ENCODE data around the gene ELMO2.

Gene ELMO2

DNA sequence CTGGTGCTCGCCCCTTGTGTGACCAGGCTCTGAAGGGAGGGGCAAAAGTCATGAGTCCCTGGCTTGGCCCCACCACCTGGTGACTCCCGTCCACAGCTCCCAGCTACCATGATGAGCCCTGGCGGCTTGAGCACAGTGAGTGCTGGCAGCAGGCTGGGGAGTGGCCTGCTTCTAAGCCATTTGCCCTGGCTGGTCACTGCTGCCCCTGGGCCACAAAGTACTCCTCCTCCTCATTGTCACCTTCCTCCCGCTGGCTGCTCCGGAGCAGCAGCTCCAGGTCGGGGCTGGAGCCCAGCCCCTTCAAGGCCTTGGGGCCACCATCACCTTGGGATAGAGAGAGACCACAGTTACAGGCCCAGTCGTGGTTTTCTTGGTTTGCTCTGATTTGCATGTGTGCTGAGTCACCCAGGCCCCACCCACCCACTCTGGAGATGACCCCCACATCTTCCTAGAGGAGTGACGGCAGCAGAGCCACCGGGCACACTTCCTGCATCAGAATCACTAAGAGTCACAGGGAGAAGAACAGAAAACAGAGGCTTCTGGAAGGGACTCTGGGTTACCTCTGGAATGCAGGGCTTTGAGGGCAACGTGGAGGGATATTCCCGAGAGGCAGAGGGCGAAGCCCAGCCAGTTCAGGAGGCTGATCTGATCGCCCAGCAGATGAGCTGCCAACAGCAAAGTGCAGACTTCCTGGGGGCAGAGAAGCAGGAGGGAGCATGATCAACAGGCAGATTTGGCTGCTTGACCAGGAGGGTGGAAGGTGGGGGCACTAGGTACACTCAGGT, 56.0 kb downstream of the ELMO2 start:
- DNase-seq: peak; percentile 66

DNA sequence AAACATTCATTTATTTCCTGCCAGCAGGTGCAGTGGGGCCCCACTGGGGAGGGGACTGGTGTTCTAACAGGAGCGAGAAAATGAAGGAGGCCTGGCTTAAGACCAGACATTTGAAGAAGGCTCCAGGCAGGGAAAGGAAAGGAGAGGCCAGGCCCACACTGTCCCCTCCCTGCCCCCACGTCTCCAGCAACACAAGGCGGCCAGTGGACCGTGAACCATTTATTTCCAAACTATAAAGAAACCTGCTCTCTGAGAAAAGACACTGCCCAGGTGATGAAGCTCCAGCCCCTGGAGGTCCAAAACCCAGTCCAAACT, 56.7 kb downstream of the ELMO2 start:
- no peak for DNase-seq

DNA sequence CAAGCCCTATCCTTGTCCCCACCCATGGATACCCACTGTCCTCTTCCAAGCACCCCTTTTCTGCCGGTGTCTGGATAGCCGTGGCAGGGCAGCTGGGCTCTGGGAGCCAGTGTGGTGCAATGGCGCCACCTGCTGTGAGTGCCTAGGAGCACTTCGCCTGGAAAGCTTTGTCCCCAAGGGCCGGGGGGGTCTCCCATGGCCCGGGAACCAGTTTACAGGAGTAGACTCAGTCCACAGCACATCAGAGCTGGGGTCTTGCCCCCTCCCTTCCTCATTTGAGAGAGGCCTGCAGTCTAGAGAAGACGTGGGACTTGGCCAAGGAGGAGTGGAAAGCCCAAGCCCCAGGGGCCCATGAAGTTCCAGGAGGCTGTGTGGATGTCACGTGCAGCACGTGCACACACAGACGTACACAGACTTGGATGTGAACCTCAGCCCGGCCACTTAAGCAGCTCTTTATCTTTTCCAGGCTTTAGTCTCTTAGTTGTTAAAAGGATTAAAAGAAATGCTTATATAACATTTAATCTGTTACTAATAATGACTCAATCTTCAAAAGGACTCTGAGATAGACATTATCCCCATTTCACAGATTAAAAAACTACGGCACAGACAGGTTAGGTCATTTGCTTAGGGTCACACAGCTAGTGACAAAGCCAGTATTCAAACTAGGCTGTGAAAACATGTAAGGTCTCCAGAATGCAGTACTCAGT, 57.2 kb downstream of the ELMO2 start:
- DNase-seq: peak; percentile 17

DNA sequence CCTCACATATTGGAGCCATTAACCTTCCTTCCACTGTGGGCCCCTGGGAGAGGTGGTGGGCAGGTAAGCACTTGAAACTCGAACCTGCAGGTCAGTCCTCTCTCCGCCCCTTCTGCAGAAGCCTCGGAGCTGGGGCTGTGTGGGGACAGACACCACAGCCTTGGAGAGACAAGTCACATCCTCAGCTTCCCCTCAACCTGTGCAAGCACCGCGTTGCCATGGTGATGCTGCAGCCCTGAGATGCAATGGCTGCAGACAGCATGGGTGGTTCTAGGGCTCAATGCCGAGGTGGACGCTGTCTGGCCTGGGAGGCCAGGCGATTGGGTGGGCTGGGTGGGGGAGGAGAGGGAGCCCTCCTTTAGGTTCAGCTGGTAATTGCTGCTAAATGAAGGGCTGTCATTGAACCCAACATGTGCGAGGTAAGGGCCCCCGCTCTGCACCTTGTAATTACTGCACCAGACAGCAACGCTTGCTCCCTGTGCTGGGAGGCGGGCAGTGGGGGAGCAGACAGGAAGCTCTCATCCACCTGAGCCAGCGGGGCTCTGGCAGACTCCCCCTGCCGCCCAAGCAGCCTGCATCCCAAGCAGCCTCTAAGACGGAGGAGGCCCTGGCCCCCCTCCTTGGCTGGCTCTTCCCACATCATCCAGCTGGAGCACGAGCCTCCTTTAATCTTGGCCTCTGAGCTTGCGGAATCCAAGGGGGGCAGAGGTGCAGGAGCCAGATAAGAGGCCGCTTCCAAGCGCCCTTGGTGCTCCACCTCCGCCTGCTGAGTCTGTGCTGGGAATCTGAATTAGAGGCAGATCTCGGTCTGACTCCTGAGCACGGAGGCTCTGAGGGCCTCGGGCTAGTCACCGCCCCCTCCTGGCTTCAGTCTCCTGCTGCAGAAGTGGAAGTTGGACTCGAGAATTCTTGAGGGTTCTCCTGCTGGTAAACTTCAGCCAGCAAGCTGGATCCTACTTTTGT, 58.3 kb downstream of the ELMO2 start:
- DNase-seq: no peak

DNA sequence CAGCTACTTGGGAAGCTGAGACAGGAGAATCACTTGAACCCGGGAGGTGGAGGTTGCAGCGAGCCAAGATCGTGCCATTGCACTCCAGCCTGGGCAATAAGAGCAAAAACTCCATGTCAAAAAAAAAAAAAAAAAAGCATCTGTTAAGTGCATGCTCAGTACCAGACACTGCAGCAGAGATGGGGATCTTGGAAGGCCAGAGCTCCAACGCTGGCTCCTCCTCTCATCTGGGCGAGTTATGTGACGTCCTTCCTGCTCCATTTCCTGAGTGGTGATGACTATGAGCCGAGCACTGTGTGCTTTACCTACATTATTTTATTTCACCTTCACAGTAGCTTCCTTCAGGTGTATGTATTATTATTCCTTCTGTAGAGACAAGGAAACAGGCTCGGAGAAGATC, 59.6 kb downstream of the ELMO2 start:
- DNase-seq: no peak

DNA sequence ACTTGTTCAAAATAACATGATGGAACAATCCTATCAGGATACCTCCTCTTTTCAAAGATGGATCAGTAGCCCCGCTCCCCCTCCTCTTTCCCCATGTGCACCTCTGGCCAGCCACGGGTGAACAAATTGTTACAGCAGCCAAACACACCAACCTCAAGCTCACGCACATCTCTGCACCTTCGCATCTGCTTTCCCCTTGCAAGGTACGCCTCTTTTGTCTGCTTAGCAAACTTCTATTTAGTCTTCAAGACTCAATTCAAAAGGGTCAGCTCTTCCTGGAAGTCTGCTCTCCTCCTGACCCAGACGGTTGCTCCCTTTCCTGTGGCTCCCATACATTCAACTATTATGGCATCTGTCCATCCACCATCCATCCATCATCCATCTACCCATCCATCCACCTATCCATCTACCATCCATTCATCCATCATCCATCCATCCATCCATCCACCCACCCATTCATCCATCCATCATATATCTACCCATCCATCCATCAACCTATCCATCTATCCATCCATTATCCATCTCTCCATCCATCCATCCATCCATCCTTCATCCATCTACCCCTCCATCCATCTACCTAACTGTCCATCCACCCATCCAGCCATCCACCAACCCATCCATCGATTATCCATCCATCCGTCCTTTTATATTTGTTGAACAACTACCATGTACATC, 61.8 kb downstream of the ELMO2 start:
- no peak for DNase-seq

DNA sequence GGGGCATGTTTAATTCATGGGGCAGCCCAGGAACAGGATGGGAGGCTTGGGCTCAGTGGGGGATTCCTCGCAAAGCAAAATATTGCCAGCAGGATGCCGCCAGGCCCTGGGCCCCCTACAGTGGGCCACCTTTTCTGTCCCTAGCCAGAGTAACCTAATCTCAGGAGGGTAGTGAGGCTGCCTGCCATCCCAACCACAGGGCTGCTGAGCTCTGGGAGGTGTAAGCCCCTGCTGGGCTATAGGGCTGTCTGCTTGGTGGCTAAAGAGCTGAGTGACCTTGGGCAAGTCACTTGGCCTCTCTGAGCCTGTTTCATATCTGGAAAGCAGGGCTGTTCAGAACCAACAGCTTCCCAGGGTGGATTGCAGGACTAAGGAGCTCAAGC, 62.4 kb downstream of the ELMO2 start:
- DNase-seq: no peak

DNA sequence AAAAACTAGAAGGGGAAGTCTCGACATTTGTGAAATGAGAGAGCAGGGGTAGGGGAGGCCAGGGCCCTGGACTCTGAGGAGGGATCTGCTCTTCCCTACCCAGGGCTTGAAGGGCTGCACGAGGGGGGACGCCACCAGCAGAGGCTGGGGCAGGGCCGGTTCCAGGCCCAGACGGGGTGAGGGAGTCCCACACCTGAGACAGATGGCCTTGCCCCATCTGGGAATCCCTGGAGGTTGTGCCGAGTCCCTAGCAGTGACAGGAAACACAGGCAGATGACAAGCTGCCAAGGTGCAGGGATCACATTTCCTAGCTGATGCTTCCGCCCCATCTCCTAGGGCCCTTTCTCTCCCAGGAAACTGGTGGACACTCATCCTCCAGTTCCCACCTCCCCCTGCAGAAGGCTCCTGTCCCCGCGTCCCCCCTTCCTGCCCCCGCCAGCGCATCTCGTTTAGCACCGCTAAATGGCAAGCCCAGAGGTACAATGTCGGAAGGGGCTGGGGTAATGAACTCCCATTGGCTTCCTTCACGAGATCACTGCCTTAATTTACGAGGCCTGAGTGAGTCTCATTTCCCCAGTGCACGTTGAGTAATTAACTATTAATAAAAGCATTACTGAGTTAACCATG, 63.0 kb downstream of the ELMO2 start:
- DNase-seq: no peak

DNA sequence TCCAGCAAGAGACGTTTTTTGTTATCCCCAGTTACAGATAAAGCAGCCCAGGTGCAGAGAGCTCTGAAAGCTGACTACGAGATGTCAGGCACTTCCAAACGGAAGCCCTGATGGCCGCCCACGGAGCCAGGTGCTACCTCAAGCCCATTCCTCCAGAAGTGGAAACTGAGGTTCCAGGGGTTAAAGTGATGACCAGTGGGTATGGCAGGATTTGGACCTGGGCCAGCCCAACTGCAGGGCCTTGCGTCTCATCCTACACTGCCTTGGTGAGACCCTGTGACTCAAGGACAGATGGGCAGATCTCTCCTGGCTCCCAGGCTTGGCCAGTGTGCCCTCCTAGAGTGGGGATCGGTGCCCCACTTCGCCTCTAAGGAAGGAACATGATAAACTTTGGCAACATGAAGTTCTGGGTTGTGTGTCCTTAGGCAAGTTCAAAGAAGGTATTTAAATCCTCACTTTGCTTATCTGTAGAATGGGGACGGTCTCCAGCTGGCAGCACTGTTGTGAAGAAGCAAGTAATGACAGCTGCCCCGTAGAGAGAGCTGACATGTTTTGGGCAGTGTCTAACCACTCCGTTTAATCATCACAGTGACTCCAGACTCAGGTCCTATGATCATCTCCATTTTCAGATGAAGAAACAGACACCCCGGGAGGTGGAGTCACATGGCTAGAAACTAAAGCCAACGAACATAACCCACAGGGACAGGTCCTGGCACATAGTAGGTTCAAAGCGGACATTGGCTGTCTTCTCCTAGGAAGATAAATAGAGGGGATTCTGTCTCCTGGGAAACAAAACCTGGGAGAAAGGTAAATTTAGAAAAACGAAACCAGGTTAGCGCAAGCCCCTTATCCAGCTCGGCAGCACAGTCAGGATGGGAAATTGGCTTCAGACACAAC, 63.7 kb downstream of the ELMO2 start:
- no peak for DNase-seq

DNA sequence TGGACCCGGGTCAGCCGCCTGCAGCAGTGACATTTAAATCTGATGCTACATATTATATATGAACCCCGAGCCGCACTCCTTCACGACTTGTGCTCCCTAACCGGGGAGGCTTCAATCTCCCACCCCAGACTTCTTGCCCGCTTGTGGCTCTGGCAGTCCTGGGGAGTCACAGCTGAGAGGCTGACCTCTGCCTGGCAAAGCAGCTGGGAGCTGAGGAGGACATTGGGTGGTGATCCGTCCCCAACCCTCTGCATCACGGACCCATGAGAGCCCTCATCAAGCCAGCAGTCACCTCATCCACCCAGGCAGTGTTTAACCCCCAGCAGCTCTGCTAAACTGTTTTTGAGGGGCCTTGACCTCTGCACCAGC, 64.4 kb downstream of the ELMO2 start:
- DNase-seq: no peak

DNA sequence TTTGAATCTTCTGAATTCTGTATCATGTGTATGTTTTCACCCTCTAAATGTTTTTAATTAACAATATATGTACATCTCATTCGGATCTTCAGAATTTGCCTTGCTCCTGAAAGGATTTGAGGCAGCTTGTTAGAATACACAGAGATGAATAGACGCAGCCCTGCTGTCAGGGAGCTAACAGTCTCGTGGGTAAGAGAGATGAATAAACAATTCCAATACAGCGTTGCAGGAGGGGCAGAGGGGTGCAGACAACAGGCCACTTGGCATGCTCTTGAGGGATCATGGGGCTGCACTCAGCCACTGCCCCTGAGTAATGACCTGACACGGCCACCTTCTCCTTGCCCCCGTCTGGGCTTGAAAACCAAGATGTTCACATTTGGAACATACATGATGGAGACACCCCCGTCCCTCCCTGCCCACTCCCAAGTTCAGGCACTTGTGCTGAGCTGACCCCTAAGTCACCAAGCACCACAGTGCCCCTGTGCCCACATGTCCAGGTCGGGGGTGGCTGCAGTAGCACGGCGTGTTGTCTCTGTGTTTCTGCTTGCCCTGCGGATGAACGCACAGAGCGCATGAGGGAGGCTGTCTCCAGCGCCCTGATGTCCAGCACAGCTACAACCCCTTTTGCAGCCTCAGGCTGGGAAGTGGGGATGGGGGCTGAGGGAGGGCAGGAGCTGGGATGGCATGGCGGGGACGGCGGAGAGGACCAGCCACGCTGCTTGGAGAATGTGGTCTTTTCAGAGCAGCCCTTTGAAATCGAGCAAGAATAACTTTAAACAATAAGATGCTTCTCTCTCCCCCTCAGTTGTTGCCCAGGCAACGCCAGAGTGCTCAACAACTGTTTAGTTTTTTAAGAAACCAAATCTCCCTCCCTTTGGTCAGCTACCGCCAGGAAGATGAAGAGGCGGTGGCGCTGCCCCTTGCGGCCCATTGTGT, 65.1 kb downstream of the ELMO2 start:
- no peak for DNase-seq

DNA sequence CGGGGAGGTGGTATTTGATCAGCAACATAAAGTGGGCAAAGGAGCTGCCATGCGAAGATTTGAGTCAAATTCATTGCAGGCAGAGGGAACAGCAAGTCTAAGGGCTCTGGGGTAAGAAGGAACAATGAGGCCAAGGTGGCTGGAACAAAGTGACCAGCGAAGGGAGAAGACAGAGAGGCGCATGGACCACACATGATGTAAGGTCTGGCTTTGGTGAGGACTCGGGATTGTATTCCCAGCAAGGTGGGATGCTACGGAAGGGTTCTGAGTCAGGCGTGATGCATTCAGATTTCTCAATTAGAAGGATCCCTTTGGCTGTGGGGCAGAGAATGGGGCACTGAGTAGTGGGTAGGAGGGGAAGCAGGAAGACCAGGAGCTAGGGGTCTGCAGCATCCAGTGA, 67.4 kb downstream of the ELMO2 start:
- DNase-seq: no peak

DNA sequence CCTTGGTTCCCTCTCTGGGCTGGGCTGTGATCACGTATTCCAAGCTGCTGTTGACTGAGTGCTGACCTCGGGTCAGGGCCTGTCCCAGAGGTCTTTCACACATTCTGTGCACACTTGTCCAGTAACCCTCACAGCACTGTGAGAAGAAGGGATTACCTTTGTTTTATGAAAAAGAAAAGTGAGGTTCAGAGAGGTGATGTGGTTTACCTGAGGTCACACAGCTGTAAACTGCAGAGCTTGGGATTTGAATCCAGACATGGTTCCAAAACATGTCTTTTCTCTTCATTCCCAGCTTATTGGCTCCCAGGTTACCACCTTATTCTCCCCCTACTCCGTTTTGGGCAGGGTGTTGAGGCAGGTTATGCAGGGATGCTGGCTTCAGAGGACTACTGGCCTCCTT, 69.7 kb downstream of the ELMO2 start:
- no peak for DNase-seq

DNA sequence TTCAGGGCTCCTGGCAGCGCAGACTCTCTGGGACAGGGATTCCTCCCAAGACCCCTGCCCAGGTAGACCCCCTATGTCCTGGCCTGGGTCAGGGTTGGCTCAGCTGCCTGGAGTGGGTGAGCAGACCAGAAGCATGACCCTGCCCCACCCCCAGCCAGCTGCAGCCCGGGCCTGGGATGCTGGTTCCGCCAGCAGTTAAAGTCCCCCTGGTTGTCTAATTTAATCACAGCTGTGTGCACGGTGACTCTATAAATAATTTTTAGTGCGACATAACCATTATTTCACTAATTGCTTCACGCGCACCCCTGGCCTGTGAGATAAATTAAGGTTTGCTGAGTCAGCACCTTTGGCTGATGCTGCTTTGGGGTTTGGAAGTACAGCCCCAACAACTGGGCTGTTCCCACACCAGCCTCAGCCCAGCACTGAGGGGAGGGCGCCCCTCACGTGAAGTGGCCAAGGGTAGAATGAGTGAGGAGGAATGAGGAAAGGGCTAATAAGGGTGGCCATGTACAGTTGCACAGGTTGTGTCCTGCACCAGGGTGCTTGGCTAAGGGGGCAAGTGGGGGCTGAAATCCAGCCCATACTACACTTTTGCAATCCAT, 72.0 kb downstream of the ELMO2 start:
- no peak for DNase-seq

DNA sequence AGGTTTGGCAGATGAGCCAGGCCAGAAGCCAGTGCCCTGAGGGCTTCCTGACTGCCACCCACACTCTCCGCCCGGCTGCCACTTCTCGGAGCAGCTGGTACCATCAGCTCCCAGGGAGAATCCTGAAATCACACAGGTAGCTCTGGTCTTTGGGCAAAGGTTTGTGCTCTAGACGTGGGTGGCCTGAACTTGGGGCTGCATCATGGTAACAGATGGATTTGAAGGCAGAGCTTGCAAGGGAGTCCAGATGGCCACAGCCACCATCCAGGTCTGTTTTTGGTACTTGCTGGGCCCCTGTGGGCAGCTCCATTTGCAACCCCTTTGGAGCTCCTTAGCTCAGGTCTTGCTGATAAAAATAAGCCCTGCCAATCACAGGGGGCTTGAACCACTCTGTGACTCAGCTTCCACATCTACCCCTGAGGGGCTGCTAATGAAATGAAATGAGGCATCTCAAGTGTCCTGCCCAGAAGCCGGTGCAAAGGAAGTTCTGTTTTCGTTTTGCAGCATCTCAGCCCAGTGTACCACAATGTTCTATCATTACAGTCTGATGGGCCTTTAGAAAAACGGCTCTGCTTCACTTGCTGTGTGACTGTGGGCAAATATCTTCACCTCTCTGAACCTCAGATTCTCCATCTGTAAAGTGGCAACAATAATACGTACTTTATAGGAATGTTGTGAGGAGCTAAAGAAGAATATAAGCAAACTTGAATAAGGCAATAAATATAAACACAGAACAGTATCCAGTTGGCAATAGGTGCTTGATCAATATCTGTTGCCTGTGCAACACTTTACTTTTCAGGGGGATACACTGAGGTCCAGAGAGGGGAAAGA, 73.0 kb downstream of the ELMO2 start:
- DNase-seq: no peak

DNA sequence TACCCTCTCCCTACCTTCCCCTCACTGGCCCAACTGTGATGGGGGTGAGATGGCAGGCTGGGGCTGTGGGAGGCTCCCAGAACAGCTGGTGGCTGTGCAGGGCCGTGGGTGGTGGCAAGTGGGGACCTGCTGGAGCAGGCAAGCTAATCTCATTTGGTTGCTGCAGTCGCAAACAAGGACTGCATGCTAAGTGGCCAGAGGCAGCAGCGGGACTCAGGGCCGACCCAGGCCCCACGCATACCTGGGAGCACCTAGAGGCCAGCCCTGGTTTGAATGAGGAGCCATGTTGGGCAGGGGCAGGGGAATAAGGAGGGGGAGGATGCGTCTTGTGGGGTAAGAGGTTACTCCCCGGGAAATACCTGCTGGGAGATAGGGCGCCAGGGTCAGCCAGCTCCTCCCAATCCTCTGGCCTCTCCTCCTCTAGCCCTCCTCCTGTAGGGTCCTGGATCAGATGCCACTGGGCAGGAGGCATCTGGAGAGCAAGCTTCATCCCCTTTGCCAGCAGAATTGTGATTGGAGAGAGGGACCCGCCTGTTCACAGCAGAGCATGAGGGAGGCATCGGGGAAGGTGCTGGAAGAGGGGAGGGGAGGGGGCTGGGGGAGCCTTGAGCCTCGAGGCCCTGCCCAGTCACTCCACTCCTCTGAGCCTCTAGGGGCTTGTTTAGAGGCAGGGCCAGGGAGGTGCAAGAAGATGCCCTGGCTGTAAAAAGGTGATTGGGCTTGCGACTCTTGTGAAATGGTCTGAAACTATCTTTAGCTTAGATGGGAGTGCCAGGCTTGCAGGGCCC, 73.8 kb downstream of the ELMO2 start:
- DNase-seq: no peak

DNA sequence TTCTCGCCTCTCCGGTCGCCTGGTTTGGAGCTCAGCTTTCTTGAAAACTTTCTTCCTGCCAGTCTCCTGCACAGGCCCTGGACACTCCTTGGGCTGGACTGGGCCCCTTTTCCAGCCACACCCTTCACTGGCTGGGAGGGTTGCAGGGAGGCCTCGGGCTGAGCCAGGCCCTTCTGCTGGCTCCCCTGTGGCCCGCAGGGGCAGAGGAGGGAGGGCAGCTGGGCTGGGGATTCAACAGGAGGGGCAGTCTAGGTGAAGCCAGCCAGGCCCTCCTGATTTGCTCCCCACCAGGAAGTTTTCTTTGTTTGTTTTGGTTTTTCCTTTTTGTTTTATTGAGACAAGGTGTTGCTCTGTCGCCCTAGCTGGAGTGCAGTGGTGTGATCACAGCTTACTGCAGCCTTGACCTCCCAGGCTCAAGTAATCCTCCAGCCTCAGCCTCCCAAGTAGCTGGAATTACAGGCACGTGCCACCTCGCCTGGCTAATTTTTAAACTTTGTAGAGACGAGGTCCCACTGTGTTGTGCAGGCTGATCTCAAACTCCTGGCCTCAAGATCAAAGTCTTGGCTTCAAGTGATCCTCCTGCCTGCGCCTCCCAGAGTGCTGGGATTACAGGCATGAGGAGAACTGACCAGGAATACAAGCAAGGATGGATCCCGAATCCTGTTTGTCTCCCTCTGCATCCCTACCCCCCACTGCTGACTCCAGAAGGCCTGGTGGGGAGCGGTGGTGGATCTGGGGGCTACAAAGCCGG, 74.6 kb downstream of the ELMO2 start:
- no peak for DNase-seq
